Articular chondrocyte of knee joint (primary cell): ENCODE measurements around the gene GBP1. TPM values are rescaled to one million over a fixed set of nuclear protein-coding genes. Genes with fewer than 3 reads are reported as not detected.

ENCODE experiments used
- small RNA-seq: library from RNA; depleted of rRNA; stranded (forward); fragments of <200 nt; gene quantifications from one replicate; pipeline ENCODE3, GENCODE V24; 2012
- total RNA-seq: library from RNA; depleted of rRNA; stranded (reverse); fragments of >200 nt; gene quantifications from 2 replicates; pipeline ENCODE4 v1.2.3, GENCODE V29; 2012

Gene GBP1
- total RNA-seq: 36.5 and 55.0 TPM in 2 replicates

GRCh38 chr1:89065079-89065868 is at the start of gene GBP1:
Gene GBP1, minus strand, starts transcription at chr1:89065208. Its CDS starts 1,974 bp downstream, at chr1:89063234.

GRCh38 chr1:89022167-89022959 is 42.6 kb downstream of the GBP1 start, which contains the start of gene GBP3:
Gene GBP3, minus strand, starts transcription at chr1:89022866. Its CDS starts 2,145 bp downstream, at chr1:89020721.

Small RNAs within 50 kb of the gene (small RNA-seq; reads per million reads assigned to genes)
- gene RF00019: not detected

Other genes starting within 250 kb of the GBP1 start
- 36.8 and 44.0 TPM in 2 replicates for gene GTF2B, start 173.6 kb downstream of the GBP1 start, total RNA-seq
- 40.8 and 49.9 TPM in 2 replicates for gene KYAT3, start 72.6 kb downstream of the GBP1 start, total RNA-seq
- 12.9 and 15.3 TPM in 2 replicates for gene RBMXL1, start 72.6 kb downstream of the GBP1 start, total RNA-seq
- gene GBP3, start 42.3 kb downstream of the GBP1 start, total RNA-seq: 48.4 and 59.2 TPM in 2 replicates
- gene GBP2, start 60.9 kb upstream of the GBP1 start, total RNA-seq: 52.9 and 60.1 TPM in 2 replicates
- gene GBP7, start 110.8 kb upstream of the GBP1 start, total RNA-seq: not detected in 2 replicates
- 1.0 and 2.8 TPM in 2 replicates for gene GBP4, start 133.7 kb upstream of the GBP1 start, total RNA-seq
- gene GBP5, start 207.7 kb upstream of the GBP1 start, total RNA-seq: 0.11 TPM in 1 of 2 replicates, not detected in the other